Panc1 (cell line): ENCODE data around the gene ASTN2. TPM values are rescaled to one million over a fixed set of nuclear protein-coding genes. Genes with fewer than 3 reads are reported as not detected.

Experiments used
- ATAC-seq: fragments of 200-7000 bp; cut with Tn5 transposase; 2 replicates; pipeline ENCODE4 v1.9.1; 2020; ENCODE audit warnings: mild to moderate bottlenecking, moderate library complexity
- BruUV-seq: library from RNA; stranded (reverse); fragments of 400-500 nt; replicated peaks from 2 replicates; lab custom pipeline; 2021; lab: Mats Ljungman, UMichigan
- CTCF ChIA-PET: fragments of 300-600 bp; sonication (Branson Sonifier 250); formaldehyde crosslinking; loops from one replicate; lab custom pipeline; 2022; ENCODE audit warnings: antibody characterized with exemption; lab: Charles Lee
- POLR2A ChIA-PET: fragments of 300-600 bp; sonication (Branson Sonifier 250); formaldehyde crosslinking; loops from one replicate; lab custom pipeline; 2022; ENCODE audit warnings: antibody characterized with exemption; lab: Charles Lee
- DNase-seq: peaks from one replicate; pipeline ENCODE4 v3.0.0-alpha.2; 2010; ENCODE audit warnings: low read depth, low spot score
- H3K27ac ChIP-seq: 2 replicates; pipeline ENCODE4 v1.5.1; 2011; ENCODE audit warnings: mild to moderate bottlenecking, low read length, inconsistent platforms
- H3K27me3 ChIP-seq: fragments of 200-500 bp; sonication (Bioruptor generic); 2 replicates; pipeline ENCODE4 v1.6.0; 2014; ENCODE audit warnings: low read length, inconsistent platforms; ENCODE audit not compliant: control insufficient read depth, insufficient read depth
- H3K36me3 ChIP-seq: fragments of 200-500 bp; sonication (Bioruptor generic); 2 replicates; pipeline ENCODE4 v1.5.1; 2014; ENCODE audit warnings: inconsistent platforms, mild to moderate bottlenecking, low read length, moderate library complexity; ENCODE audit not compliant: control insufficient read depth, insufficient read depth
- H3K4me1 ChIP-seq: 2 replicates; pipeline ENCODE4 v1.5.1; 2011; ENCODE audit warnings: inconsistent platforms, mild to moderate bottlenecking, low read length, moderate library complexity; ENCODE audit not compliant: control insufficient read depth, insufficient read depth
- H3K4me3 ChIP-seq, 2 experiments: 2 replicates each; pipeline ENCODE4 v1.5.1; 2011 to 2012; ENCODE audit warnings: low read depth in 2 of 2, low read length in 2 of 2, mild to moderate bottlenecking in 2 of 2, inconsistent platforms in 1 of 2, moderate library complexity in 1 of 2
- H3K9me3 ChIP-seq: fragments of 200-500 bp; sonication (Bioruptor generic); 2 replicates; pipeline ENCODE4 v1.5.1; 2014; ENCODE audit warnings: low read depth, mild to moderate bottlenecking, inconsistent platforms, low read length, moderate library complexity; ENCODE audit not compliant: control insufficient read depth, insufficient read depth
- POLR2AphosphoS5 ChIP-seq: IDR thresholded peaks from 2 replicates; pipeline ENCODE4 v1.6.1; 2012; ENCODE audit warnings: mild to moderate bottlenecking, low read depth, low read length, moderate library complexity
- SIN3A ChIP-seq: IDR thresholded peaks from 2 replicates; pipeline ENCODE4 v1.6.1; 2012; ENCODE audit warnings: low read depth, mild to moderate bottlenecking, low read length, moderate library complexity, borderline replicate concordance; ENCODE audit not compliant: insufficient read depth
- TCF7L2 ChIP-seq: IDR thresholded peaks from 2 replicates; pipeline ENCODE4 v1.6.1; 2011; ENCODE audit warnings: mild to moderate bottlenecking, low read depth, low read length, inconsistent platforms
- in situ Hi-C: cut with HindIII; loops from 2 replicates; pipeline ENCODE4 v1.10.0; 2016; ENCODE audit warnings: low sequenced_read_pairs, low pct_unique_long_range_greater_than_20kb
- intact Hi-C: fragments of 100-400 bp; cut with micrococcal nuclease; formaldehyde crosslinking; loops from one replicate; pipeline ENCODE4 v1.10.0; 2022; ENCODE audit not compliant: unreplicated experiment
- total RNA-seq: library from RNA; stranded (reverse); gene quantifications from one replicate; pipeline ENCODE4 v1.2.1, GENCODE V29; 2021; ENCODE audit not compliant: unreplicated experiment
- TF ChIP-seq, protein P1 (sequence below): fragments of 450-650 bp; IDR thresholded peaks from 2 replicates; pipeline ENCODE4 v1.5.1; 2017; ENCODE audit warnings: mild to moderate bottlenecking
- TF ChIP-seq, protein P2 (sequence below), 2 experiments: IDR thresholded peaks; 2 replicates each; pipeline ENCODE4 v1.6.1; 2011 to 2012; ENCODE audit warnings: low read depth in 2 of 2, control low read depth in 1 of 2, low read length in 1 of 2, mild to moderate bottlenecking in 1 of 2, moderate library complexity in 1 of 2; ENCODE audit not compliant: insufficient read depth in 1 of 2

The ASTN2 gene
- total RNA-seq, 1 experiment from 2014 or later = 3.9 TPM

DNA sequence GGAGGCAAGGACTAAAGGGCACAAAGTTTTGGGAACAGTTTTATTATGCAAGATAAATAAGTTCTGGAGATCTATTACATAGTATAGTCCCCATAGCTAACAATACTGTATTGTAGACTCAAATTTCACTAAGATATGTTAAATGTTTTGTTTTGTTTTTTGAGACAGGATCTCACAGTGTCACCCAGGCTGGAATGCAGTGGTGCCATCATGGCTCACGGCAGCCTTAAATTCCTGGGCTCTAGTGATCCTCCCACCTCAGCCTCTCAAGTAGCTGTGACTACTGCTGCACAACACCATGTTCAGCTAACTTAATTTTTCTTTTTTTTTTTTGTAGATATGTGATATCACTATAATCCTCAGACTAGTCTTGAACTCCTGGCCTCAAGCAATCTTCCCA, 618.2 kb downstream of the ASTN2 start:
- ChIA-PET CTCF (no interaction called here), POLR2A (no interaction called here)
- Histone ChIP-seq H3K27ac (no peak overlapping the region), H3K4me3 (no peak overlapping the region), H3K36me3 (no peaks in the 10 kb centered on the region), H3K4me1 (no peaks in the 10 kb centered on the region), H3K9me3 (no peaks in the 10 kb centered on the region), H3K27me3 (no peaks in the 10 kb centered on the region)
- BruUV-seq = no TSS peak
- TF ChIP-seq TCF7L2 = no peak
- TF ChIP-seq, protein P1, sequence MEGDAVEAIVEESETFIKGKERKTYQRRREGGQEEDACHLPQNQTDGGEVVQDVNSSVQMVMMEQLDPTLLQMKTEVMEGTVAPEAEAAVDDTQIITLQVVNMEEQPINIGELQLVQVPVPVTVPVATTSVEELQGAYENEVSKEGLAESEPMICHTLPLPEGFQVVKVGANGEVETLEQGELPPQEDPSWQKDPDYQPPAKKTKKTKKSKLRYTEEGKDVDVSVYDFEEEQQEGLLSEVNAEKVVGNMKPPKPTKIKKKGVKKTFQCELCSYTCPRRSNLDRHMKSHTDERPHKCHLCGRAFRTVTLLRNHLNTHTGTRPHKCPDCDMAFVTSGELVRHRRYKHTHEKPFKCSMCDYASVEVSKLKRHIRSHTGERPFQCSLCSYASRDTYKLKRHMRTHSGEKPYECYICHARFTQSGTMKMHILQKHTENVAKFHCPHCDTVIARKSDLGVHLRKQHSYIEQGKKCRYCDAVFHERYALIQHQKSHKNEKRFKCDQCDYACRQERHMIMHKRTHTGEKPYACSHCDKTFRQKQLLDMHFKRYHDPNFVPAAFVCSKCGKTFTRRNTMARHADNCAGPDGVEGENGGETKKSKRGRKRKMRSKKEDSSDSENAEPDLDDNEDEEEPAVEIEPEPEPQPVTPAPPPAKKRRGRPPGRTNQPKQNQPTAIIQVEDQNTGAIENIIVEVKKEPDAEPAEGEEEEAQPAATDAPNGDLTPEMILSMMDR = no peak
- TF ChIP-seq SIN3A = no peak
- TF ChIP-seq POLR2AphosphoS5 = no peak
- TF ChIP-seq, protein P2, sequence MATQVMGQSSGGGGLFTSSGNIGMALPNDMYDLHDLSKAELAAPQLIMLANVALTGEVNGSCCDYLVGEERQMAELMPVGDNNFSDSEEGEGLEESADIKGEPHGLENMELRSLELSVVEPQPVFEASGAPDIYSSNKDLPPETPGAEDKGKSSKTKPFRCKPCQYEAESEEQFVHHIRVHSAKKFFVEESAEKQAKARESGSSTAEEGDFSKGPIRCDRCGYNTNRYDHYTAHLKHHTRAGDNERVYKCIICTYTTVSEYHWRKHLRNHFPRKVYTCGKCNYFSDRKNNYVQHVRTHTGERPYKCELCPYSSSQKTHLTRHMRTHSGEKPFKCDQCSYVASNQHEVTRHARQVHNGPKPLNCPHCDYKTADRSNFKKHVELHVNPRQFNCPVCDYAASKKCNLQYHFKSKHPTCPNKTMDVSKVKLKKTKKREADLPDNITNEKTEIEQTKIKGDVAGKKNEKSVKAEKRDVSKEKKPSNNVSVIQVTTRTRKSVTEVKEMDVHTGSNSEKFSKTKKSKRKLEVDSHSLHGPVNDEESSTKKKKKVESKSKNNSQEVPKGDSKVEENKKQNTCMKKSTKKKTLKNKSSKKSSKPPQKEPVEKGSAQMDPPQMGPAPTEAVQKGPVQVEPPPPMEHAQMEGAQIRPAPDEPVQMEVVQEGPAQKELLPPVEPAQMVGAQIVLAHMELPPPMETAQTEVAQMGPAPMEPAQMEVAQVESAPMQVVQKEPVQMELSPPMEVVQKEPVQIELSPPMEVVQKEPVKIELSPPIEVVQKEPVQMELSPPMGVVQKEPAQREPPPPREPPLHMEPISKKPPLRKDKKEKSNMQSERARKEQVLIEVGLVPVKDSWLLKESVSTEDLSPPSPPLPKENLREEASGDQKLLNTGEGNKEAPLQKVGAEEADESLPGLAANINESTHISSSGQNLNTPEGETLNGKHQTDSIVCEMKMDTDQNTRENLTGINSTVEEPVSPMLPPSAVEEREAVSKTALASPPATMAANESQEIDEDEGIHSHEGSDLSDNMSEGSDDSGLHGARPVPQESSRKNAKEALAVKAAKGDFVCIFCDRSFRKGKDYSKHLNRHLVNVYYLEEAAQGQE (IDR thresholded peaks at IDR 0.05; ENCODE audit: insufficient read depth in 1 of 2, low read depth in 2 of 2, low read length in 1 of 2) = no peak
- in situ Hi-C loops (no loop called here), intact Hi-C loops (no loop called here)
- ATAC-seq = no peak
- no peak for DNase-seq

DNA sequence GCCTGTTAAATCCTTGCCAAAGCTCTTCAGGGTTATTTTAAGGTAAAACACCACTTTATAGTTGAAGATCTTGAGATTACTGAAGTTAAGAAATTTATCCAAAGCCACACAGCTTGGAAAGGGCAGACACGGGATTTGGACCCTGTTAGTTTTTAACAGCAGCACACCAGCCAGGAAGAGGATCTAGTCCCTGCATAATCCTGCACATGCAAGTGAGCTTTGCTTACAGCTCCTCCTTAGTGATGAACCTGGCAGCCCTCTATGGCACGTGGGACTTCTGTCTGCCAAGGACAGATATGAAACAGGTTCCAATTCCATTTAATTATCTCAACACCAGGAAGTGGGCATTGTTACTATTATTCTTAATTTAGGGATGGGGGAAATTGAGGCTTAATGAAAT, 619.0 kb downstream of the ASTN2 start:
- CTCF ChIA-PET = no interaction called here
- intact Hi-C loops = no loop called here

More for the DNA sequence above, 619.0 kb downstream of the ASTN2 start:
- Histone ChIP-seq H3K27ac (no peak overlapping the region), H3K4me3 (no peak overlapping the region), H3K27me3 (no peaks in the 10 kb centered on the region), H3K4me1 (no peaks in the 10 kb centered on the region), H3K9me3 (no peaks in the 10 kb centered on the region), H3K36me3 (no peaks in the 10 kb centered on the region)
- no TSS peak for BruUV-seq
- POLR2A ChIA-PET = no interaction called here
- TF ChIP-seq, protein P2 (IDR thresholded peaks at IDR 0.05; ENCODE audit: insufficient read depth in 1 of 2, low read depth in 2 of 2, low read length in 1 of 2) = no peak
- TF ChIP-seq, protein P1 = no peak
- no peak for TF ChIP-seq TCF7L2
- no peak for TF ChIP-seq POLR2AphosphoS5
- TF ChIP-seq SIN3A = no peak
- DNase-seq (no peak), ATAC-seq (no peak)
- in situ Hi-C loops = no loop called here
